ENCODE data around the gene PDE12.
"Not testable (repeated sequence)": the region's sequence is repeated elsewhere in the genome, so short reads cannot be mapped to it uniquely, and the experiment has no call there.

PDE12 gene

DNA sequence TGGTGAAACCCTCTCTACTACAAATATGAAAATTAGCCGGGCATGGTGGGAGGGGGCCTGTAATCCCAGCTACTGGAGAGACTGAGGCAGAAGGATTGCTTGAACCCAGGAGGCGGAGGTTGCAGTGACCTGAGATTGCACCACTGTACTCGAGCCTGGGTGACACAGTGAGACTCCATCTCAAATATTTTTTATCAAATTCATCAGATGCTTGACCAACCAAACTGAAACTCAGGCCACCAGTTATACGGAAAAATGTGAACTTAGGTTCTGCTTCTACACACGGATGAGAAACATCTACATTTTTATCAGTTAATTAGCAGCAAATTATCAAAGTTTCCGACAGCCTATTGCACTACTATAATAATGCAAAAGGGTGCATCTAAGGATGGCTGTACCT, 36.2 kb downstream of the PDE12 start:
- H3K4me1 ChIP-seq (ENCODE audit: control insufficient read depth, insufficient read depth, low read length) = peaks cover 27% of the 10 kb centered on the region
- peaks cover 29% of the 10 kb centered on the region for H3K36me3 ChIP-seq (ENCODE audit: insufficient read depth, low read length)
- H3K9me3 ChIP-seq (replicated peaks; ENCODE audit: low read length) = no peaks in the 10 kb centered on the region
- peak overlapping the region; percentile 87 for H3K4me2 ChIP-seq (ENCODE audit: low read length)
- H3K9ac ChIP-seq (ENCODE audit: low read depth, low read length) = no peak overlapping the region
- H3K4me3 ChIP-seq (ENCODE audit: low read length) = peak overlapping the region; percentile 46
- no peaks in the 10 kb centered on the region for H3K27me3 ChIP-seq (ENCODE audit: control insufficient read depth, insufficient read depth, low read length)

DNA sequence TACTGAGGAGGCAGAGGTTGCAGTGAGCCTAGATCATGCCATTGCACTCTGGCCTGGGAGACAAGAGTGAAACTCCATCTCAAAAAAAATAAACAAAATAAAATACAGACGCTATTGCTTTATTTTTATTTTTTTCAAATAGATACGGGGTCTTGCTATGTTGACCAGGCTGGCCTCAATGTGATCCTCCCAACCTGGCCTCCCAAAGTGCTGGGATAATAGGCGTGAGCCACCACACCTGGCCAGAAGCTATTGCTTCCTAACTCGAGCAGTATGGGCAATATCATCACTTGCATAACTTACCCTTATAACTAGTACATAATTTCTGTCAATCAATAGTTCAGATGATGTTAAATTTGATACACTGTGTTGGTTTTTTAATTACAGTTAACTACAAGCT, 38.1 kb downstream of the PDE12 start:
- Histone ChIP-seq H3K27me3 (ENCODE audit: control insufficient read depth, insufficient read depth, low read length) (no peaks in the 10 kb centered on the region), H3K9ac (ENCODE audit: low read depth, low read length) (peak overlapping the region; percentile 99), H3K4me3 (ENCODE audit: low read length) (peak overlapping the region; percentile 89), H3K9me3 (replicated peaks; ENCODE audit: low read length) (no peaks in the 10 kb centered on the region), H3K4me2 (ENCODE audit: low read length) (peak overlapping the region; percentile 87), H3K4me1 (ENCODE audit: control insufficient read depth, insufficient read depth, low read length) (peaks cover 32% of the 10 kb centered on the region), H3K36me3 (ENCODE audit: insufficient read depth, low read length) (peaks cover 24% of the 10 kb centered on the region)

DNA sequence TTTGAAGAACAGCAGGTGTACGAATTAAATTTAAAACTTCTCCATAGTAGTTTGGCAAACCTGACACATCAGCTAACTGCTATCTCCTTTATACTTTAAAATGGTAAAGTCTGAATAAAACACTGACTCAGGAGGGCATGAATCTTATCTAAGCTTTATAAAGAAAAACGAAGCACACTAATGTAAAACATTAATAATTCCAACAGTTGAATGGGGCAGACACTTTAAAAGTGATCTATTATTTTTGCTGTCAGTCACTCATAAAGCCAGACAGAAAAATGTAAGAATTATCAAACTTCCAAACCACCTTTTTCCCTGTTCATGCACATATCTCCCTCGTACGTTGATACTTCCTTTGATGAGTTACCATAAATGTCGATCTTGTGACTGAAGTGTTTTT, 38.5 kb downstream of the PDE12 start:
- Histone ChIP-seq H3K36me3 (ENCODE audit: insufficient read depth, low read length) (peaks cover 24% of the 10 kb centered on the region), H3K9ac (ENCODE audit: low read depth, low read length) (peak overlapping the region; percentile 99), H3K27me3 (ENCODE audit: control insufficient read depth, insufficient read depth, low read length) (no peaks in the 10 kb centered on the region), H3K4me2 (ENCODE audit: low read length) (peak overlapping the region; percentile 87), H3K9me3 (replicated peaks; ENCODE audit: low read length) (no peaks in the 10 kb centered on the region), H3K4me3 (ENCODE audit: low read length) (peak overlapping the region; percentile 89), H3K4me1 (ENCODE audit: control insufficient read depth, insufficient read depth, low read length) (peaks cover 33% of the 10 kb centered on the region)

DNA sequence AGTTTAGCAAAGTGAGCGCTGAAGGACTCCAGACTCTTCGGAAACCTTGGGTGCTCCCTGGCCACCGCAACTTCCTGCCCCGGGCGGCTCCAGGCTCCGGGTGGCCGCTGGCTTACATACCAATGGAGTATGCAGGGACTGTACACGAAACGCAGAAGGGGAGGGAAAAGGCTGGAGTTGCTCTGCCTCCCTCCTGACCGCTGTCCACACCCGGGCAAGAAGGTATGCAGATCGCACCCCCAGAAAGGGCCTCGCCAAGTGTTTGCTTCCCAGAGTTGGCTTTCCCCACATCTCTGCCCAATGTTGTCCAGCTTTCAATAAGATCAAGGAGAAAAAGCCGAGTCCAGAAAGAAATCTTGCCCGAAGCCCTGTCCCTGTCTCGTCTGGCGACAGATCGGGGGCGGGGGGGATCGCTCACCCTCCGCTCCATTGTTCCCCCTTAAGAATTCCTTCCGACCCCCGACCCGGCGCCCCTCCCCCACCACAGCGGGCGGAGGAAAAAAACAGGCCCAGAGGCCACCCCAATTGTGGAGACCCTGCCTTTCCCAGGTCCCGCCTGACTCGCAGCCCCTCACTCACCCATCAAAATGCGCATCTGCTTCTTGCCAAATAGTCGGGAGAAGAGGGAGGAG, 40.5 kb downstream of the PDE12 start:
- Histone ChIP-seq H3K4me1 (ENCODE audit: control insufficient read depth, insufficient read depth, low read length) (peaks cover 33% of the 10 kb centered on the region), H3K36me3 (ENCODE audit: insufficient read depth, low read length) (peaks cover 24% of the 10 kb centered on the region), H3K9ac (ENCODE audit: low read depth, low read length) (peak overlapping the region; percentile 99), H3K27me3 (ENCODE audit: control insufficient read depth, insufficient read depth, low read length) (no peaks in the 10 kb centered on the region), H3K4me3 (ENCODE audit: low read length) (peak overlapping the region; percentile 89), H3K4me2 (ENCODE audit: low read length) (peak overlapping the region; percentile 87), H3K9me3 (replicated peaks; ENCODE audit: low read length) (no peaks in the 10 kb centered on the region)

DNA sequence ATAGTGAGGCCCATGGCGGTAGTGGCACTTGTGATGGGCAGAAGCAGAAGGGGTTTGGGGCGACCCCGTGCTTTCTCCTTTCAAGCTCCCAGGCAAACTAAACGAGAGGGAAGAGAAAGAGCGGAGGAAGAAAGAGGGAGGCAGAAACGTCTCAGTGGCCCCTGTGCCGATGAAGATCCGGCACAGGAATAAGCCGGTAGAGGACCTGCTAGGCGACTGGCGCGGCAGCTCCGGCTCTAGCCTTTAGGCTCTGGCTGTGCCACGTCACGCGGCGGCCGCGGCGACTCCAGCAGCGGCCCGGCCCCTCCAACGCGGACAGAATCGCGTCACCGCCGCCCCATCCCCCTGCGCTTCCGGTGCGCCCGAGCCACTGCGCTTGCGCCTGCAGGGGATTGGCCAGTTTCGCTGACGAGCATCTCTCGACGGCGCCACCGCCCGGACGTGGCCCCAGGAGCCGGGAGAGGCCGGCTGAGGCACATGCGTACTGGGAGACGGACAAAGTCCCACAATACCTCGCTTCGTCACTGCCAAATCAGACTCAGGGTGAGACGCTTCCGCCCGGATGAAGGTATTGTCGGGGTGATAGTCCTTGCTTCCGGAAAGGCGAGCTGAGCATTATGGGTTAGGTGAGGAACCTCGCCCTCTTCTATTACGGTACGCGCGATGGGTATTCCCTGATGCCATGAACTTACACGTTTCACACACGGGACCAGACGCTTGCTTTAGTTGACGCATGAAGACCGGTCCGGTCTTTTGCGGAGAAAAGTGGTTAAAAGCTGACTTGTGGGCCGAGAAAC, 41.3 kb downstream of the PDE12 start, which contains the start of gene ARF4:
ARF4 (minus strand) TSS at position 218 of the 797 bp plus-strand sequence; CDS start at position 14, 204 bp downstream.
- Histone ChIP-seq H3K27me3 (ENCODE audit: control insufficient read depth, insufficient read depth, low read length) (no peaks in the 10 kb centered on the region), H3K9me3 (replicated peaks; ENCODE audit: low read length) (no peaks in the 10 kb centered on the region), H3K4me3 (ENCODE audit: low read length) (peak within 1 kb of the TSS; percentile 89), H3K4me1 (ENCODE audit: control insufficient read depth, insufficient read depth, low read length) (peaks cover 29% of the 10 kb centered on the region), H3K36me3 (ENCODE audit: insufficient read depth, low read length) (peaks cover 20% of the 10 kb centered on the region), H3K4me2 (ENCODE audit: low read length) (peak within 1 kb of the TSS; percentile 90), H3K9ac (ENCODE audit: low read depth, low read length) (peak within 1 kb of the TSS; percentile 99)

DNA sequence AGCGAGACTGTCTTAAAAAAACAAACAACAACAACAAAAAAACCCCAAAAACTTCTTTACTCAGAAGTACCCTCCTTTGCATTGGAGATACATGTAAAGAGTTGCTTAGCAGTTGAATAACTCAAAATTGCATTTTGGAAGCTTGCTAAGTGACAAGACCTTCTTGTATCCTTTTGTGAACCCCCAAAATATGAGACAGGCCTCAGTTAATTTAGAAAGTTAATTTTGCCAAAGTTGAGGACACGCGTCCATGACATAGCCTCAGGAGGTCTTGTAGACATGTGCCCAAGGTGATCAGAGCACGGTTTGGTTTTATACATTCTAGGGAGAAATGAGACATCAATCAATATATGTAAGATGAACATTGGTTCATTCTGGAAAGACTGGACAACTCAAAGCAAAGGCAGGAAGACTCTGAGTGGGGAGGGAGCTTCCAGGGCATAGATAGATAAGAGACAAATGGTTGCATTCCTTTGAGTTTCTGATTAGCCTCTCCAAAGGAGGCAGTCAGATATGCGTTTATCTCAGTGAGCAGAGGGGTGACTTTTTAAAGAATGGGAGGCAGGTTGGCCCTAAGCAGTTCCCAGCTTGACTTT, 42.8 kb downstream of the PDE12 start:
- peak overlapping the region; percentile 90 for H3K4me2 ChIP-seq (ENCODE audit: low read length)
- H3K4me1 ChIP-seq (ENCODE audit: control insufficient read depth, insufficient read depth, low read length) = peaks cover 15% of the 10 kb centered on the region
- peak overlapping the region; percentile 97 for H3K9ac ChIP-seq (ENCODE audit: low read depth, low read length)
- H3K36me3 ChIP-seq (ENCODE audit: insufficient read depth, low read length) = peaks cover 14% of the 10 kb centered on the region
- H3K27me3 ChIP-seq (ENCODE audit: control insufficient read depth, insufficient read depth, low read length) = no peaks in the 10 kb centered on the region
- H3K9me3 ChIP-seq (replicated peaks; ENCODE audit: low read length) = no peaks in the 10 kb centered on the region
- peak overlapping the region; percentile 87 for H3K4me3 ChIP-seq (ENCODE audit: low read length)

DNA sequence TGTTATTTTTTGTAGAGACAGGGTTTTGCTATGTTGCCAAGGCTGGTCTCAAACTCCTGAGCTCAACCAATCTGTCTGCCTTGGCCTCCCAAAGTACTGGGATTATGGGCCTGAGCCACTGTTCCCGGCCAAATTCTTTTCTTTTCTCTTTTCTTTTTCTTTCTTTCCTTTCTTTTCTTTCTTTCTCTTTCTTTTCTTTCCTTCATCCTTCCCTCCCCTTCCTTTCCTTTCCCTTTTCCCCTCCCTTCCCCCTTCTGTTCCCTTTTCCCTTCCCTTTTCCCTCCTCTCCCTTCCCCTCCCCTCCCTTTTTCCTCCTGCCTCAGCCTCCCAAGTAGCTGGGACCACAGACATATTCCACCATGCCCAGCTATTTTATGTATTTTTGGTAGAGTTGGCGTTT, 44.1 kb downstream of the PDE12 start:
- Histone ChIP-seq H3K4me3 (ENCODE audit: low read length) (no peak overlapping the region), H3K9me3 (replicated peaks; ENCODE audit: low read length) (no peaks in the 10 kb centered on the region), H3K4me1 (ENCODE audit: control insufficient read depth, insufficient read depth, low read length) (peaks cover 6% of the 10 kb centered on the region), H3K4me2 (ENCODE audit: low read length) (no peak overlapping the region), H3K9ac (ENCODE audit: low read depth, low read length) (no peak overlapping the region), H3K27me3 (ENCODE audit: control insufficient read depth, insufficient read depth, low read length) (no peaks in the 10 kb centered on the region), H3K36me3 (ENCODE audit: insufficient read depth, low read length) (peaks cover 4% of the 10 kb centered on the region)

DNA sequence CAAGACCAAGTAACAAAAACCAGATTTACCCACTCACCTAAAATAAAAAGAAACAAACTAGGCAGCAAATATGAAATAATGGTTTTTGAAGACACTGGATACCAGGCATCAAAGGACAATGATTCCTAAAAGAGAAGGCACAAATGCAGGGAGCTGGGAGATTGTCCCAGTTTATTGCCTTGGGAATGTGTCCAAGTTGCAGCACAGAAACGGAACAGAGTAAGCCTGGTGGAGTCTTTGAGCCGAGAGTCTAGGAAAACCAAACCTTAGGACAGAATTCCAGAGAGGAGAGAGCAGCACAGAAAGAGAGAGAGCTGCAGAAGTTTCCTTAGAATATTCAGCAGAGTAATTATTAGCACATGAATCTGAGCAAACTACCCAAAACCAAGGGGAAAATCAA, 48.9 kb downstream of the PDE12 start:
- no peak overlapping the region for H3K4me2 ChIP-seq (ENCODE audit: low read length)
- no peak overlapping the region for H3K9ac ChIP-seq (ENCODE audit: low read depth, low read length)
- H3K4me1 ChIP-seq (ENCODE audit: control insufficient read depth, insufficient read depth, low read length) = no peaks in the 10 kb centered on the region
- no peaks in the 10 kb centered on the region for H3K27me3 ChIP-seq (ENCODE audit: control insufficient read depth, insufficient read depth, low read length)
- no peaks in the 10 kb centered on the region for H3K9me3 ChIP-seq (replicated peaks; ENCODE audit: low read length)
- peaks cover 5% of the 10 kb centered on the region for H3K36me3 ChIP-seq (ENCODE audit: insufficient read depth, low read length)
- H3K4me3 ChIP-seq (ENCODE audit: low read length) = no peak overlapping the region

DNA sequence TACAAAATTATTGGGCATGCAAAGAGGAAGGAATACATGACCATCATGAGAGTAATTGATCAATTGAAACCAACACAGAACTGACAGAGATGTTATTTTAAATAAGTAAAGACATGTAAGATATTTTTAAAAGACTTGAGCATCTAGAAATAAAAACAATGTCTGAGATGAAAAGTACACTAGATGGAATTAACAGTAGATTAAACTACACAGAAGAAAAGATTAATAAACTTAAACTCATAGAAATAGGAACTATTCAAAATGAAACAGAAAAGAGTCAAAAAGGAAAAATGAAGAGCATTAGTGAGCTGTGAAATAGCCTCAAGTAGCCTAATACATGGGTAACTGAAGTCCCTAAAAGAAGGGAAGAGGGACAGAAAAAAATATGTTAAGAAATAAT, 49.6 kb downstream of the PDE12 start:
- Histone ChIP-seq H3K4me2 (ENCODE audit: low read length) (no peak overlapping the region), H3K36me3 (ENCODE audit: insufficient read depth, low read length) (peaks cover 5% of the 10 kb centered on the region), H3K4me3 (ENCODE audit: low read length) (no peak overlapping the region), H3K4me1 (ENCODE audit: control insufficient read depth, insufficient read depth, low read length) (no peaks in the 10 kb centered on the region), H3K9me3 (replicated peaks; ENCODE audit: low read length) (no peaks in the 10 kb centered on the region), H3K9ac (ENCODE audit: low read depth, low read length) (no peak overlapping the region), H3K27me3 (ENCODE audit: control insufficient read depth, insufficient read depth, low read length) (no peaks in the 10 kb centered on the region)

DNA sequence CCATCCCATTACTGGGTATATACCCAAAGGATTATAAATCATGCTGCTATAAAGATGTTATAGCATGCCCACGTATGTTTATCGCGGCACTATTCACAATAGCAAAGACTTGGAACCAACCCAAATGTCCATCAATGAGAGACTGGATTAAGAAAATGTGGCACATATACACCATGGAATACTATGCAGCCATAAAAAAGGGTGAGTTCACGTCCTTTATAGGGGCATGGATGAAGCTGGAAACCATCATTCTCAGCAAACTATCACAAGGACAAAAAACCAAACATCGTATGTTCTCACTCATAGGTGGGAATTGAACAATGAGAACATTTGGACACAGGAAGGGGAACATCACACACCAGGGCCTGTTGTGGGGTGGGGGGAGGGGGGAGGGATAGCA, 55.8 kb downstream of the PDE12 start:
- H3K9ac ChIP-seq (ENCODE audit: low read depth, low read length); H3K27me3 ChIP-seq (ENCODE audit: control insufficient read depth, insufficient read depth, low read length); H3K4me2 ChIP-seq (ENCODE audit: low read length): not testable (repeated sequence)

DNA sequence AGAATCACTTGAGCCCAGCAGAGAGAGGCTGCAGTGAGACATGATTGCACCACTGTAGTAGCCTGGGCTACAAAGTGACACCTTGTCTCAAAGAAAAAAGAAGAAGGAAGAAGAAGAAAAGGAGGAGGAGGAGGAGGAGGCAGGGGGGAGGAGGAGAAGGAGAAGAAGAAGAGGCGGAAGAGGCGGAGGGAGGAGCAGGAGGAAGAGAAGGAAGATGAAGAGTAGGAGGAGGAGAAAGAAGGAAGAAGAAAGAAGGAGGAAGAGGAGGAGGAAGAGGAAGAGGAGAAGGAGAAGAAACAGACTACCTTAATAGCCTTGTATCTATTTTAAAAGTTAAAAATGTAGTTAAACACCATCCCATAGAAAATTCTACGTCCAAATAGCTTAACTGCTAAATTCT, 60.2 kb downstream of the PDE12 start:
- Histone ChIP-seq H3K4me2 (ENCODE audit: low read length) (no peak overlapping the region), H3K36me3 (ENCODE audit: insufficient read depth, low read length) (no peaks in the 10 kb centered on the region), H3K27me3 (ENCODE audit: control insufficient read depth, insufficient read depth, low read length) (no peaks in the 10 kb centered on the region), H3K9ac (ENCODE audit: low read depth, low read length) (no peak overlapping the region), H3K4me3 (ENCODE audit: low read length) (no peak overlapping the region), H3K9me3 (replicated peaks; ENCODE audit: low read length) (no peaks in the 10 kb centered on the region), H3K4me1 (ENCODE audit: control insufficient read depth, insufficient read depth, low read length) (no peaks in the 10 kb centered on the region)

More for the DNA sequence above, 55.8 kb downstream of the PDE12 start:
- H3K36me3 ChIP-seq (ENCODE audit: insufficient read depth, low read length); H3K9me3 ChIP-seq (replicated peaks; ENCODE audit: low read length); H3K4me1 ChIP-seq (ENCODE audit: control insufficient read depth, insufficient read depth, low read length); H3K4me3 ChIP-seq (ENCODE audit: low read length): not testable (repeated sequence)

All from skeletal muscle satellite cell (primary cell).